Glutamatergic neuron (in vitro differentiated cells): ENCODE data around the gene PLPP6. TPM values are rescaled to one million over a fixed set of nuclear protein-coding genes. Genes with fewer than 3 reads are reported as not detected.
A peak's percentile ranks its signal among the peaks of the same experiment; 100 is the strongest.
"Not testable (repeated sequence)": the region's sequence is repeated elsewhere in the genome, so short reads cannot be mapped to it uniquely, and the experiment has no call there.

ENCODE experiments used
- DNase-seq: peaks from one replicate; pipeline ENCODE4 v3.0.0; 2022
- H3K27ac Mint-ChIP-seq: one replicate; pipeline ENCODE4 v1.8.0; 2020; ENCODE audit warnings: mild to moderate bottlenecking, mixed read lengths, inconsistent platforms; ENCODE audit not compliant: unreplicated experiment
- H3K27me3 Mint-ChIP-seq: one replicate; pipeline ENCODE4 v1.8.0; 2020; ENCODE audit warnings: mild to moderate bottlenecking, moderate library complexity, mixed read lengths, inconsistent platforms; ENCODE audit not compliant: unreplicated experiment
- H3K36me3 Mint-ChIP-seq: one replicate; pipeline ENCODE4 v1.8.0; 2020; ENCODE audit warnings: mild to moderate bottlenecking, mixed read lengths, inconsistent platforms; ENCODE audit not compliant: unreplicated experiment
- H3K4me1 Mint-ChIP-seq: one replicate; pipeline ENCODE4 v1.8.0; 2020; ENCODE audit warnings: mild to moderate bottlenecking, low read depth, mixed read lengths, inconsistent platforms; ENCODE audit not compliant: unreplicated experiment
- H3K4me3 Mint-ChIP-seq: one replicate; pipeline ENCODE4 v1.8.0; 2020; ENCODE audit warnings: mild to moderate bottlenecking, mixed read lengths, inconsistent platforms; ENCODE audit not compliant: unreplicated experiment
- H3K9me3 Mint-ChIP-seq: one replicate; pipeline ENCODE4 v1.8.0; 2020; ENCODE audit warnings: mild to moderate bottlenecking, moderate library complexity, mixed read lengths, inconsistent platforms; ENCODE audit not compliant: unreplicated experiment
- total RNA-seq: library from RNA; stranded (reverse); fragmentation: NEBNext Ultra II Directional; extraction: Animal tissue kit (Norgen Biotek cat#: 25700); gene quantifications from one replicate; pipeline ENCODE4 v1.2.1, GENCODE V29; 2021; ENCODE audit not compliant: unreplicated experiment
- TF ChIP-seq, protein P1 (sequence below): fragments of 200-600 bp; sonication (generic); IDR thresholded peaks from one replicate; pipeline ENCODE4 v1.5.0; 2021; ENCODE audit not compliant: partially characterized antibody, unreplicated experiment

The PLPP6 gene
- total RNA-seq, 1 donor from 2014 or later, result 12.0 TPM

DNA sequence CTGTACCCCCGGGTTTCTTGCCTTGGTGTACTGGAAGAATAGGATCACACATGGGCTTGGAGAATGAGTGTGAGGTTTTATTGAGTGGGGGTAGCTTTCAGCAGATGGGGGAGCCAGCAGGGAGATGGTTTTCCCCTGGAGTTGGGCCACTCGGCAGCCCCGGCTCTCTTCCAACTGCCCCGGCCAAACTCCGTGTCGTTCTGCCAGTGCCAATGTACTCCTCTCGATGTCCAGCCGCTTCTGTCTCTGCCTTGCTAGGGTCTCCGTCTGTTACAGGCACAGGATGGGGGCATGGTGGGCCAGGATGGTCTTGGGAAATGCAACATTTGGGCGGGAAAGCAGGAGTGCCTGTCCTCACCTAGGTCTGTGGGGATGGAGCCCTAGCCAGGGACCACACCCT is 7.6 kb upstream of the PLPP6 start:
- no peak overlapping the region for H3K27ac Mint-ChIP-seq
- TF ChIP-seq, protein P1, sequence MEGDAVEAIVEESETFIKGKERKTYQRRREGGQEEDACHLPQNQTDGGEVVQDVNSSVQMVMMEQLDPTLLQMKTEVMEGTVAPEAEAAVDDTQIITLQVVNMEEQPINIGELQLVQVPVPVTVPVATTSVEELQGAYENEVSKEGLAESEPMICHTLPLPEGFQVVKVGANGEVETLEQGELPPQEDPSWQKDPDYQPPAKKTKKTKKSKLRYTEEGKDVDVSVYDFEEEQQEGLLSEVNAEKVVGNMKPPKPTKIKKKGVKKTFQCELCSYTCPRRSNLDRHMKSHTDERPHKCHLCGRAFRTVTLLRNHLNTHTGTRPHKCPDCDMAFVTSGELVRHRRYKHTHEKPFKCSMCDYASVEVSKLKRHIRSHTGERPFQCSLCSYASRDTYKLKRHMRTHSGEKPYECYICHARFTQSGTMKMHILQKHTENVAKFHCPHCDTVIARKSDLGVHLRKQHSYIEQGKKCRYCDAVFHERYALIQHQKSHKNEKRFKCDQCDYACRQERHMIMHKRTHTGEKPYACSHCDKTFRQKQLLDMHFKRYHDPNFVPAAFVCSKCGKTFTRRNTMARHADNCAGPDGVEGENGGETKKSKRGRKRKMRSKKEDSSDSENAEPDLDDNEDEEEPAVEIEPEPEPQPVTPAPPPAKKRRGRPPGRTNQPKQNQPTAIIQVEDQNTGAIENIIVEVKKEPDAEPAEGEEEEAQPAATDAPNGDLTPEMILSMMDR, result no peak
- H3K27me3 Mint-ChIP-seq, result no peaks in the 10 kb centered on the region
- H3K9me3 Mint-ChIP-seq, result no peaks in the 10 kb centered on the region
- H3K36me3 Mint-ChIP-seq, result no peaks in the 10 kb centered on the region
- H3K4me3 Mint-ChIP-seq, result no peak overlapping the region
- H3K4me1 Mint-ChIP-seq, result no peaks in the 10 kb centered on the region
- DNase-seq, result no peak

DNA sequence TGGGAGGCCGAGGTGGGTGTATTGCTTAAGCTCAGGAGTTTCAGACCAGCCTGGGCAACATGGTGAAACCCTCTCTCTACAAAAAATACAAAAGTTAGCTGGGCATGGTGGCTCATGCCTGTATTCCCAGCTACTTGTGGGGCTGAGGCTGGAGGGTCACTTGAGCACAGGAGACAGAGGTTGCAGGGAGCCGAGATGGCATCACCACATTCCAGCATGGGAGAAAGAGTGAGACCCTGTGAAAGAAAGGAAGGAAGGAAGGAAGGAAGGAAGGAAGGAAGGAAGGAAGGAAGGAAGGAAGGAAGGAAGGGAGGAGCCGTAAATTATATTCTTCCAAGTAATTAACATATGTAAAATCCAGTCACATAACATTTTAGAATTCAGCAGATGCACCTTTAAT is 5.9 kb upstream of the PLPP6 start:
- not testable (repeated sequence) for DNase-seq, H3K27ac Mint-ChIP-seq, H3K4me1 Mint-ChIP-seq, H3K4me3 Mint-ChIP-seq, H3K27me3 Mint-ChIP-seq, H3K9me3 Mint-ChIP-seq, H3K36me3 Mint-ChIP-seq

DNA sequence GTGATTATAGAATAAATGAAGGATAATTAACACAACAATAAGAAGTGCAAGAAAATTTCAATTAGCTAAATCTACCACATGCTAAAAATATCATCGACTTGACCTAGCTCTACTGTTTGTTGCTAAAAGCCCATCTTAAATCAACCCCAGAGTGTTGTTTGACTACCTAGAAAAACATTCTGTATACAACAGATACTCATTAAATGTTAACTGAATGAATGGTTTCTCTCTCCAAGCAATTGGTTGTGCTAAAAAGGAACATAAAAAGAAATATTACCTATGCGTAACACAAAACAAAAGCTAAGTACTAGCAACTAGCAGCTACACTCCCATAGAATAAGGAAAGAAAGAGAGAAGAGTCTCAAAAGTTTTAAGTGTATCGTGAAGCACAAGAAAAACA is 5.5 kb upstream of the PLPP6 start:
- Mint-ChIP-seq H3K27me3 (no peaks in the 10 kb centered on the region), H3K27ac (no peak overlapping the region)
- TF ChIP-seq, protein P1, result no peak

DNA sequence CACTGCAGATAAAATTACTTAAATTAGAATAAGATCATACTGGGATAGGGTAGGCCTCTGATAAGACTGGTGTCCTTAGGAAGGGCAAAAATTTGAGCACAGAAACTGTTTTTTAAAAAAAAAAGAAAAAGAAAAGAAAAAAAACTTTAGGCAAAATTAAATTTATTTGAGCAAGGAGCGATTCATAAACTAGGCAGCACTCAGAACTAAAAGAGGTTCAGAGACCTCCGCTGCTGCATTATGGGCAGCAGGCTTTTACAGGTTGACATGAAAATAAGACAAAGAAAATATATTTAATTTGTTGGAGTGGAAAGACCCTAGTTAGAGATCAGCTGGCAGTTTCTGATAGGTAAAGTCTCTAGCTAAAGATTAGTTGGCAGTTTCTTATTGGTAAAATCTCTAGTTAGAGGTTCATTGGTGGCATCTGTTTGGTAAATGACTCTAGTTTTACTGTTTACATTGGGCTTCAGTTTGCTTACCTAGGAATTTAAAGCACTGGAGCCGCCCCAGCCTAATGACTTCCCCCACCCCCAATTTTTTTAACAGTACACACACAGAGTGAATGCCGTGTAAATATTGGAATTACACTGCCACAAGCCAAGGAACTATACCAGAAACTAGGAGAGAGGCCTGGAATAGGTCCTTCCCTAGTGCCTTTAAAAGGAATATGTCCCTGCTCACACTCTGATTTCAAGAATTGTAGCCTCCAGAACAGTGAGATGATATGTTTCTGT is 4.5 kb upstream of the PLPP6 start:
- Mint-ChIP-seq H3K36me3 (no peaks in the 10 kb centered on the region), H3K9me3 (peaks cover 4% of the 10 kb centered on the region), H3K4me3 (no peak overlapping the region), H3K27me3 (peaks cover 2% of the 10 kb centered on the region), H3K4me1 (peaks cover 2% of the 10 kb centered on the region), H3K27ac (no peak overlapping the region)
- TF ChIP-seq, protein P1, result no peak
- no peak for DNase-seq

More for the DNA sequence above, 5.5 kb upstream of the PLPP6 start:
- no peak for DNase-seq
- Mint-ChIP-seq H3K4me3 (no peak overlapping the region), H3K9me3 (no peaks in the 10 kb centered on the region), H3K4me1 (no peaks in the 10 kb centered on the region), H3K36me3 (no peaks in the 10 kb centered on the region)

DNA sequence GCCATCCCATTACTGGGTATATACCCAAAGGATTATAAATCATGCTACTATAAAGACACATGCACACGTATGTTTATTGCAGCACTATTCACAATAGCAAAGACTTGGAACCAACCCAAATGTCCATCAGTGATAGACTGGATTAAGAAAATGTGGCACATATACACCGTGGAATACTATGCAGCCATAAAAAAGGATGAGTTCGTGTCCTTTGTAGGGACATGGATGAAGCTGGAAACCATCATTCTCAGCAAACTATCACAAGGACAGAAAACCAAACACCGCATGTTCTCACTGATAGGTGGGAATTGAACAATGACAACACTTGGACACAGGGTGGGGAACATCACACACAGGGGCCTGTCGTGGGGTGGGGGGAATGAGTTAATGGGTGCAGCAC is 1.4 kb upstream of the PLPP6 start:
- not testable (repeated sequence) for H3K27ac Mint-ChIP-seq, H3K9me3 Mint-ChIP-seq, H3K36me3 Mint-ChIP-seq, DNase-seq, H3K27me3 Mint-ChIP-seq, H3K4me3 Mint-ChIP-seq
- peaks cover 14% of the 10 kb centered on the region for H3K4me1 Mint-ChIP-seq

DNA sequence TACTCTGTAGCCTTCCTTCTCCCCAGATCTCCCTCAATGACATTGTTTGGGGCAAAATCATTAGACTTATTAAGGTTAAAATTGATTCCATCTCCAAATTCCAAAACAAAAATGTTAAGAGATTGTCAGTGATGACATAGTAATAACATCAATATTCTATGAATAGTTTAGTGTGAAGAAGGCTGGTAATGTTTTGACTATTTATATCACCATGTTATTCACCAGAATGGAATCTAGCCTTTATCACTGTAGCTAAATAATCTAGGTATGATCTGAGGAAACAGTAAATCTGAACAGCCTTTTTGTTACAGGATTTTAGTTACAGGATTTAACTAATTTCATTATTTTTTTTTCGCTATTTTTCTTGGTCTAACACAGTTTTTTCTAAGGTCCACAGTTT is 929 bp upstream of the PLPP6 start:
- peaks cover 19% of the 10 kb centered on the region for H3K4me1 Mint-ChIP-seq

More for the DNA sequence above, 929 bp upstream of the PLPP6 start:
- Mint-ChIP-seq H3K27ac (no peak overlapping the region), H3K4me3 (peak overlapping the region; percentile 85), H3K9me3 (peaks cover 6% of the 10 kb centered on the region), H3K36me3 (no peaks in the 10 kb centered on the region), H3K27me3 (peaks cover 4% of the 10 kb centered on the region)
- TF ChIP-seq, protein P1, result no peak
- no peak for DNase-seq
